Keratinocyte (primary cell): ENCODE data around the gene POTEJ. TPM values are rescaled to one million over a fixed set of nuclear protein-coding genes. Genes with fewer than 3 reads are reported as not detected.
"Not testable (repeated sequence)": the region's sequence is repeated elsewhere in the genome, so short reads cannot be mapped to it uniquely, and the experiment has no call there.

Experiments used
- DNase-seq: peaks from one replicate; pipeline ENCODE4 v3.0.0-alpha.2; 2011; ENCODE audit warnings: low read depth, missing footprints, low spot score
- FAIRE-seq: peaks from 2 replicates; lab custom pipeline; 2011; peaks lifted over from hg19 to GRCh38; lab: Jason Lieb, UNC
- H2AFZ ChIP-seq: 2 replicates; pipeline ENCODE4 v1.6.0; 2012; ENCODE audit warnings: low read length, control low read depth, inconsistent platforms; ENCODE audit not compliant: control insufficient read depth
- H3K27ac ChIP-seq: 2 replicates; pipeline ENCODE4 v1.5.1; 2011; ENCODE audit warnings: low read length; ENCODE audit not compliant: control insufficient read depth, insufficient read depth
- H3K27me3 ChIP-seq: 3 replicates; pipeline ENCODE4 v1.6.0; 2011; ENCODE audit warnings: low read length; ENCODE audit not compliant: control insufficient read depth, insufficient read depth; ENCODE audit errors: extremely low read depth
- H3K36me3 ChIP-seq, 2 experiments: 2 replicates in 1 of 2; 3 replicates in 1 of 2; pipeline ENCODE4 v1.5.1; 2011; ENCODE audit warnings: low read length in 2 of 2, mild to moderate bottlenecking in 1 of 2; ENCODE audit not compliant: control insufficient read depth in 2 of 2, insufficient read depth in 2 of 2; ENCODE audit errors: extremely low read depth in 1 of 2
- H3K4me1 ChIP-seq: 3 replicates; pipeline ENCODE4 v1.5.1; 2011; ENCODE audit warnings: low read length; ENCODE audit not compliant: control insufficient read depth, insufficient read depth; ENCODE audit errors: extremely low read depth
- H3K4me2 ChIP-seq: 3 replicates; pipeline ENCODE4 v1.6.0; 2011; ENCODE audit warnings: low read depth, low read length; ENCODE audit not compliant: control insufficient read depth, insufficient read depth; ENCODE audit errors: extremely low read depth
- H3K4me3 ChIP-seq, 3 experiments: fragments of 200-600 bp in 1 of 3; sonication (generic) in 1 of 3; 2 replicates in 2 of 3; 3 replicates in 1 of 3; pipeline ENCODE4 v1.5.1; 2011 to 2016; ENCODE audit warnings: low read length in 3 of 3, mild to moderate bottlenecking in 3 of 3, control low read depth in 2 of 3, inconsistent platforms in 1 of 3, low read depth in 1 of 3, mixed read lengths in 1 of 3, mixed run types in 1 of 3, moderate library complexity in 1 of 3; ENCODE audit not compliant: control insufficient read depth in 2 of 3, insufficient read depth in 2 of 3; ENCODE audit errors: extremely low read depth in 1 of 3
- H3K79me2 ChIP-seq: 2 replicates; pipeline ENCODE4 v1.6.0; 2012; ENCODE audit warnings: low read length; ENCODE audit not compliant: control insufficient read depth, insufficient read depth
- H3K9ac ChIP-seq: 3 replicates; pipeline ENCODE4 v1.6.0; 2011; ENCODE audit warnings: low read length; ENCODE audit not compliant: control insufficient read depth, insufficient read depth; ENCODE audit errors: extremely low read depth
- H3K9me1 ChIP-seq: 3 replicates; pipeline ENCODE4 v1.6.0; 2011; ENCODE audit warnings: low read length; ENCODE audit not compliant: control insufficient read depth, insufficient read depth; ENCODE audit errors: extremely low read depth
- H3K9me3 ChIP-seq: 2 replicates; pipeline ENCODE4 v1.5.1; 2012; ENCODE audit warnings: low read depth, low read length; ENCODE audit not compliant: control insufficient read depth
- H4K20me1 ChIP-seq: 3 replicates; pipeline ENCODE4 v1.6.0; 2011; ENCODE audit warnings: low read length; ENCODE audit not compliant: control insufficient read depth, insufficient read depth; ENCODE audit errors: extremely low read depth
- dilution Hi-C: fragments of 300-500 bp; cut with MboI; formaldehyde crosslinking; loops from one replicate; pipeline ENCODE4 v1.7.0; 2020; ENCODE audit warnings: low sequenced_read_pairs; ENCODE audit not compliant: extremely low pct_ligation_motif_present
- polyA plus RNA-seq, 5 experiments: library from polyadenylated mRNA; depleted of rRNA in 3 of 5; stranded (reverse) in 3 of 5; stranded (forward) in 1 of 5; unstranded in 1 of 5; fragments of >200 nt; gene quantifications; 1 replicate in 1 of 5; 2 replicates in 3 of 5; 3 replicates in 1 of 5; pipeline versions ENCODE4 v1.2.1 to v1.2.3, GENCODE V29; 2011 to 2012; ENCODE audit warnings: missing spikeins in 2 of 5, low read depth in 1 of 5, low replicate concordance in 1 of 5

The POTEJ gene
- polyA plus RNA-seq, 1 donor (not counting 4 experiments of a cell fraction or from before 2014, with no cell fraction given), result not detected

DNA sequence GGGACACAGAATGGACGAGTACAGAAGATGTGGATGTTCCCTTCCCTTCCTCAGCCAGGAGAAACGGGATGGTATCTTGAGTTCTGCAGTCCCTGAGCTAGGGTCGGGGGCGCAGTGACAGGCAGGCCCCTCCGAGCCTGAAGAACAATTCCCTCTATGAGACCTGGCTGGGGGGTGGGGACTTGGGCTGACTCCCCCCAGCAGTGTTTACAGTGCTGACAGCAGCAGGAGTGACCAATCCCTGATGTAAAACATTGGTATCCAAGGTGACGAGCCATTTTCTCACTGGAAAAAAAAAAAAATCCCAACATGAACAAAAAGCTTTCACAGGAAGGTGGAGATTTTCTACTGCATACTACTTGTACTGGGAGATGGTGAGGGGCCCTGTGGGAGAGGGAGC is 11.8 kb upstream of the POTEJ start, which contains the start of gene CFC1:
CFC1 (minus strand) TSS at position 183 of the 400 bp plus-strand sequence. CDS start 288 bp downstream, outside the sequence.
- FAIRE-seq, H3K9me3 ChIP-seq, dilution Hi-C loops, H3K4me1 ChIP-seq, H3K27me3 ChIP-seq, H3K9ac ChIP-seq, H3K4me2 ChIP-seq, H3K79me2 ChIP-seq, H3K4me3 ChIP-seq, H3K27ac ChIP-seq, H3K36me3 ChIP-seq, H2AFZ ChIP-seq, H4K20me1 ChIP-seq, DNase-seq, H3K9me1 ChIP-seq: not testable (repeated sequence)

- H3K4me2 ChIP-seq, H3K9ac ChIP-seq, H3K27me3 ChIP-seq, H2AFZ ChIP-seq, H3K79me2 ChIP-seq, H3K4me1 ChIP-seq, H3K9me3 ChIP-seq, H3K36me3 ChIP-seq, dilution Hi-C loops, H3K4me3 ChIP-seq, H4K20me1 ChIP-seq, H3K9me1 ChIP-seq, FAIRE-seq, DNase-seq, H3K27ac ChIP-seq: not testable (repeated sequence)
Observed at GRCh38 chr2:130599926-130600325, 11.3 kb upstream of the POTEJ start.

DNA sequence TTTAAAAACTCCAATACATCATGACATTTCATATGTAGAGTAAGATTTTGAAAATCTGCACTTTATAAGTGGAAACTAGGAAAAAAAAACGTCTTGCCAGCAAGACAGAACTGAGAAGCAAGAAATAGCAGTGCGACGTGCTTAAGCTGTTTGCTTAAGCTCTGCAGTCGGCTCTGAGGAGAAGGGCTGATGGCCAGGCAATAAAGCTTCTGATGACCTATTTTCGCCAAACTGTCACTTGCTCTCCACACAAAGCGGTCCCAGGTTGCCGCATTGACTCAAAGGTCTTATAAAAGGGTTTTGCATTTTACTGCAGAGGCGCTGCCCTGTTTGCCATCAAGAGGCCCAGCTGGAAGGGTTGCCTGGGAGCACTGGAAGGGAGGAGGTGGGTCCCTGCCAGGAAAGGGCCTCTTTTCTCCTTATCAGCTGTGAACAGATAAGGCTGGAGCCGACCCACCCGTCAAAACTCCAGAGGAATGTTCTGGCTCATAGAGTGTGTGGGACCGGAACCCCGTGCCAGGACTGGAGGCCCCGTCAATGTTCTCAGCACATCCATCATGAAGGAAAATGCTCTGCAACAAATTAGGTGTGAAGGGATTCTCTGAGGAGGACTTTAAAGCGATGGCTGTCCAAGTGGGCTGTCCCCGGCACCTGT is 9.5 kb upstream of the POTEJ start:
- H3K36me3 ChIP-seq, H3K4me3 ChIP-seq, H3K9ac ChIP-seq, H4K20me1 ChIP-seq, H3K27ac ChIP-seq, H3K9me1 ChIP-seq, H3K9me3 ChIP-seq, DNase-seq, H3K79me2 ChIP-seq, H3K27me3 ChIP-seq, FAIRE-seq, H3K4me2 ChIP-seq, dilution Hi-C loops, H2AFZ ChIP-seq, H3K4me1 ChIP-seq: not testable (repeated sequence)

DNA sequence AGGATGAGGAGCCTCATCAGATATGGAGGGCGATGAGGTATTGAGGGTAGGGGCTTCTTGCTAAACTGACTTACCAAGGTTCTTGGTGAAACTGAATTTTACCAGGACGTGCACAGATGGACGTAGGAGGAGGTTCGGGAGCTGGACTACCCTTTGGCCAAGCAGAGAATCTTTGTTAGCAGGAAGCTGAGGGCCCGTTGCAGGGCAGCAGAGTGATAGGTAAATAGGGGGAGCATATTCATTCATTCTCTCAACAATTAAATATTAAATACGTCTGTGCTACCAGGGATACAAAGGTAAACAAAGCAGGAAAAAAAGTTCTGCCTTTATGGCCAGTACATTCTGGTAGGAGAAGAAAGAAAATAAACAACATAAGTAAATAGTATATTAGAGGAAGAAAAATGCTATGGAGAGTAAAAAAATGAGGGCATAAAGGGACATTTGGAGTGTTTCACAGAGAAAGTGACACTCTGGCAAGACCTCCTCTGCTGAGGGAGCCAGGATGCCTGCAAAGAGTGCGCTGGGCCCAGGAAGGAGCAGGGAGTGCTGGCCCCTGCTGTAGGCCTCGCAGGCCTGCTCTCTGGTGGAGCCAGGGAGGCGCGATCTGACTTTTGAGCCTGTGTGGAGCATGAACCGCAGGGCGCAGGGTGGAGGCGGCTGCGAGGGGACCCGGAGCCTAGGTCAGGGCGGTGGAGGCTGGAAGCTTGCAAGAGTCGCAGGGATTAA is 2.8 kb upstream of the POTEJ start:
- H2AFZ ChIP-seq, H3K9ac ChIP-seq, dilution Hi-C loops, H3K79me2 ChIP-seq, H3K27ac ChIP-seq, H4K20me1 ChIP-seq, H3K36me3 ChIP-seq, H3K9me1 ChIP-seq, H3K9me3 ChIP-seq, H3K4me3 ChIP-seq, H3K27me3 ChIP-seq, H3K4me2 ChIP-seq, H3K4me1 ChIP-seq, FAIRE-seq, DNase-seq: not testable (repeated sequence)
